IPS DF 6.9 (cell line): ENCODE results near the gene ADGRG4.
"Not testable (repeated sequence)": the region's sequence is repeated elsewhere in the genome, so short reads cannot be mapped to it uniquely, and the experiment has no call there.

ENCODE experiments used
- DNase-seq: peaks from one replicate; pipeline ENCODE4 v3.0.0-alpha.2; 2013; ENCODE audit warnings: low read depth, low spot score
- H3K27ac ChIP-seq: one replicate; pipeline ENCODE4 v1.5.1; 2013; ENCODE audit warnings: low read length, control low read depth
- H3K27me3 ChIP-seq: 2 replicates; pipeline ENCODE4 v1.6.1; 2013; ENCODE audit warnings: mild to moderate bottlenecking, low read length; ENCODE audit not compliant: control insufficient read depth, insufficient read depth
- H3K36me3 ChIP-seq: 2 replicates; pipeline ENCODE4 v1.6.1; 2013; ENCODE audit warnings: low read length; ENCODE audit not compliant: control insufficient read depth, insufficient read depth
- H3K4me1 ChIP-seq: 2 replicates; pipeline ENCODE4 v1.6.1; 2013; ENCODE audit warnings: low read length; ENCODE audit not compliant: control insufficient read depth, insufficient read depth
- H3K4me3 ChIP-seq: 2 replicates; pipeline ENCODE4 v1.5.1; 2013; ENCODE audit warnings: mild to moderate bottlenecking, low read length
- H3K9me3 ChIP-seq: 2 replicates; pipeline ENCODE4 v1.6.1; 2013; ENCODE audit warnings: low read length, inconsistent platforms; ENCODE audit not compliant: control insufficient read depth, insufficient read depth
- WGBS: extraction: QIAGEN DNeasy Blood & Tissue Kit; methylation state at CpG from one replicate; pipeline ENCODE4 v1.1.7; 2013; ENCODE audit warnings: mixed read lengths, missing lambda C conversion rate; ENCODE audit not compliant: insufficient read length, insufficient coverage; 5-methylcytosine and 5-hydroxymethylcytosine counted together

Gene ADGRG4

DNA sequence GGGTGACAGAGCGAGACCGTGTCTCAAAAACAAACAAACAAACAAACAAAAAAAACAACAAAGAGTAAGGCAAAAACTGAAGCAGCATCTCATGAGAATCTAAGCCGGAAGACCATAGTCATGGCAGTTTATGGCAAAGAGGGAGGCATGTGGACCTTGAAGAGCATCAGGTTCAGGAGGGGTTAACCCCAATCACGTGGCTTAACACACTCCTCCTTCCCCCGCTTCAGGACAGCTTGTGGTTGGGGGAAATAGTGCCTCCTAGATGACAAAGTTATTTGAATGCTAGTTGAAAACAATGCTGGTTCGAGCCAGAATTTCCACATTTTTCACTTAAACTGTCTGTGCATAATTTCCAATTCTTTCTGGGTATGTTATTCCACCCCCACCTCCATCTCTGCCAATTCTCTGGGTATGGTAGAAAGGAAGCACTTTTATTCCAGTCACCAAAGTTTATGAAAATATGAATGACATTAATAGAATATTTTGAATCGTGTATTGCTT, 37.9 kb upstream of the ADGRG4 start:
- no peaks in the 10 kb centered on the region for H3K4me1 ChIP-seq
- H3K9me3 ChIP-seq: no peaks in the 10 kb centered on the region
- H3K27me3 ChIP-seq: no peaks in the 10 kb centered on the region
- DNase-seq: no peak
- H3K27ac ChIP-seq: no peak overlapping the region
- no peaks in the 10 kb centered on the region for H3K36me3 ChIP-seq
- no CpG with 5 or more reads among the region's 7 CpGs for WGBS
- no peak overlapping the region for H3K4me3 ChIP-seq

DNA sequence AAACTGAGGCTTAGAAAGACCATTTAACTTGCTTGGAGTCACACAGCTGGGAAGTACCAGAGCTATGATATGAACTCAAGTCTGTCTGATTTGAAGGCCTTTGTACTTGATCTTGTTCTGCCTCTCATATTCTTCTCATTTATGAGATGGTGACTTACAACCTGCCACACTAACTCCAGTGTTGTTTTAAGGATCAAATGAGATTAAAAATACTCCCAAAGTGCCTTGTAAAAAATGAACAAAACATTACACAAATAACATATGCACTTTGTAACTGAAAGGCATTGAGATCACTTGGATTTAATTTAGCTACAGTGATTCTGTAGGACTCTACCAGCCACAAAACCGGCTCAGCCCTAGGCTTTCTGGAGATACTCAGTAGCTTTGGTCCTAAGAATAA, 33.9 kb upstream of the ADGRG4 start:
- Histone ChIP-seq H3K4me1 (no peaks in the 10 kb centered on the region), H3K27ac (no peak overlapping the region), H3K27me3 (no peaks in the 10 kb centered on the region), H3K4me3 (no peak overlapping the region), H3K36me3 (no peaks in the 10 kb centered on the region), H3K9me3 (no peaks in the 10 kb centered on the region)
- DNase-seq: no peak
- WGBS: no CpG with 5 or more reads among the region's 1 CpG

DNA sequence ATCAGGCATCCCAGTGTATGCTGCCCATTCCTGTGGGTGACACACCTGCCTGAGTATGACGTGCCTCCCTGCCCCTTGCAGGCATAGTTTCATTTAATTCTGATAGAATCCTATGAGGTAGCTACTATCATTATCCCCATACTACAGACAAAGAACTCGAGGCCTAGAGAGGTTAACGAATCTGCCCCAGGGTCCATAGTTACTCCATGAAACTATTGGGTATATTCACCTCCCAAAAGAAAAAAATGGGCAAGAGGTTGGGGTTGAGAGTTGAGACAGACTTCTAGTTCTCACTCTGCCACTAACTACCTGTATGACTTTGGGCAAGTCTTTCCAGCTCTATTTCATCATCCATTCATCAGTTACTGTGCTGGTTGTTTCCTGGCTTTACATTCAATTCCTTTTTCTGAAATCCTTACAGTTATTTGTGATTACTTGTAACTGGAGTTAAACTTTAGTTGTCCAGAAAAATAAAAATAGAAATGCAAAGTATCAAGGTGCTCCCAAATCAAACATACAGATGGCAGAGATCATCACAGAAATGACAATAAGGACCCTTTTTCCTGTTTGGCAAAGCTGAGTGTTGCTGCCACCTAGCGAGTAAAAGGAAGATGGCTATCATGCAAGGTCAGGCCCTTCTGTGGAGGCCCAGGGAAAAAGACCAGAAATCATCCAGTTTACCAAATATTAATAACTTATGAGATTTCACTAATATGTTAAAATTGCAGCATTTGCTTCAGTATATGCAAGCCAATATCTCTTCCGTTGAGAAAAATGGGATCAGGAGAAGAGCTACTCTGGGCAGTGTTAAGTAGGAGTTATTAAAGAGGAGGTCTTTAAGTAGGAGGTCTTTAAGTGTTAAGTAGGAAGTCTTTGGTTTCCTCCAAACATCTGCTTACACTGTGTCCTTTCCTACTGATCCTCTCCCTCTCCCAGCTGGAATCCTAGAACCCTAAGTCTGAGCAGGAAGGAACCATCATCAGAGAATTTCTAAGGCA, 32.4 kb upstream of the ADGRG4 start:
- Histone ChIP-seq H3K4me1 (no peaks in the 10 kb centered on the region), H3K4me3 (no peak overlapping the region), H3K9me3 (no peaks in the 10 kb centered on the region), H3K27ac (no peak overlapping the region), H3K36me3 (no peaks in the 10 kb centered on the region), H3K27me3 (no peaks in the 10 kb centered on the region)
- no CpG with 5 or more reads among the region's 5 CpGs for WGBS
- DNase-seq: no peak

DNA sequence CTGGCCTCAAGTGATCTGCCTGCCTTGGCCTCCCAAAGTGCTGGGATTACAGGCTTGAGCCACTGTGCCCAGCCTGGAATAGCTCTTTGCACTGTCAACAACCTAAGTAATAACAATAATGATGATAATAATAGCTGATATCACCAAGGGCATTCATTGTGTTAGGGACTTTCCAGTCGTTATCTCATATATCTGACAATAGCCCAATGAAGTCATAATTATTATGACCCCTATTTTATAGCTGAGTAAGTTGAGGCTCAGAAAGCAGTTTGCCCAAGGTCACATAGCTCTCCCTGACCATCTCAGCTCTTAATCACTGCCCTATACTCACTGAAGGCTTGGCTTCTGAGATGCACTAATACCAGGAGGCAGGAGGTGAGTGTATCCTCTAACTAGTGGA, 30.8 kb upstream of the ADGRG4 start:
- no peaks in the 10 kb centered on the region for H3K4me1 ChIP-seq
- no peaks in the 10 kb centered on the region for H3K9me3 ChIP-seq
- no peak overlapping the region for H3K4me3 ChIP-seq
- WGBS: no CpG with 5 or more reads among the region's 1 CpG
- no peaks in the 10 kb centered on the region for H3K27me3 ChIP-seq
- no peak overlapping the region for H3K27ac ChIP-seq
- no peaks in the 10 kb centered on the region for H3K36me3 ChIP-seq
- DNase-seq: no peak

DNA sequence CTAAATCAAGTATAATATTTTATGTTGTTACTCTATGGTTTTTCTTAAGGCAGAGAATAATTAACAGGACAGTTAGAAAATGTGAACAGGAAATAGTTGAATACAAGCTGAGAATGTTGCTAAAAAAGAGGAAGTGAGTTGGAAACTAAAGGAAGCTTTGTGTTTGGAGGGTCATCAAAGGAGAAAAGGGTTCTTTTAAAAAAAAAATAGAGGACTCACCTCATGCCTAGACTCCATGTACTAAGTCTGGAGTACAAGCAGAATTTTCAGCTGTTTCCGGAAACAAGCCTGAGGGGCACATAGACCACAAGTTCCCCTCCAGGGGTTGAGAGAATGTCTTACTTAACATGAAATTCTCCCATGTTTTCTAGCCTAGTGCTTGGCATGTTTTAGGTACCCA, 29.5 kb upstream of the ADGRG4 start:
- no CpG with 5 or more reads among the region's 1 CpG for WGBS
- no peak for DNase-seq
- no peak overlapping the region for H3K27ac ChIP-seq
- no peaks in the 10 kb centered on the region for H3K9me3 ChIP-seq
- H3K27me3 ChIP-seq: no peaks in the 10 kb centered on the region
- H3K4me3 ChIP-seq: no peak overlapping the region
- H3K36me3 ChIP-seq: no peaks in the 10 kb centered on the region
- no peaks in the 10 kb centered on the region for H3K4me1 ChIP-seq

DNA sequence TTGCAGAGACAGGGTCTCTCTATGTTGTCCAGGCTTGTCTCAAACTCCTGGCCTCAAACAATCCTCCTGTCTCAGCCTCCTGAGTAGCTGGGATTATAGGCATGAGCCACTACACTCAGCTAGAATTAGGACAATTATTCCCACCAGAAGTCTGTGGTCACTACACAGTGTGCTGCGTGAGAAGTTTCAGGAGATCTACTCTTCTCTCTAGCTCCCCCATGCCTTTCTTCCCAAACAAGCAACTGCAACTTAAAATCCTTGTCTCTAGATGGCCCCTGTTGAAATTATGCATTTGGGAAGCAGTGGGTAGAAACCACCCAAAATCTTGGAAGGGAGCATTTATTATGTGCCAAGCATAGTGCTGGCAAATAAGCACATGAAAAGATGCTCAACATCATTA, 28.4 kb upstream of the ADGRG4 start:
- Histone ChIP-seq H3K27ac (no peak overlapping the region), H3K4me3 (no peak overlapping the region), H3K9me3 (no peaks in the 10 kb centered on the region), H3K36me3 (no peaks in the 10 kb centered on the region), H3K4me1 (no peaks in the 10 kb centered on the region), H3K27me3 (no peaks in the 10 kb centered on the region)
- no CpG with 5 or more reads among the region's 1 CpG for WGBS
- DNase-seq: no peak

DNA sequence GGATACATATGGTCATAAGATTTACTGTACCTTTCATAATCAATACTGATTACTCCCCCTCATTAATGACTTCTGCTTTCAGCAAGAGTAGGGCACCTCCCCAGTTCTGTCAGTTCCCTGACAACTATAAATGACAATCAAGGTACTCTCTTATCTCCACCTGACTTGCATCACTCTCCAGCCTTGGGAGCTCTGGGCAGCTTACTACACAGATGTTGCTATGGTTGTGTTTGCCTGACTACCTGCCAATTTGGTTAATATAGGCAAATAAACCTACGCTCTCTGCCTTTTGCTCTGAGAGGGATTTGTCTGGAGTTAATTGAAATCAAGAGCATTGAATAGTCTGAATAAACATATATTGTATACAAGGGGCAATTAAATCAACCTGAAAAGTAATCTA, 26.8 kb upstream of the ADGRG4 start:
- H3K4me1 ChIP-seq: no peaks in the 10 kb centered on the region
- H3K4me3 ChIP-seq: no peak overlapping the region
- no peaks in the 10 kb centered on the region for H3K36me3 ChIP-seq
- WGBS: no CpG with 5 or more reads among the region's 1 CpG
- H3K9me3 ChIP-seq: no peaks in the 10 kb centered on the region
- DNase-seq: no peak
- no peaks in the 10 kb centered on the region for H3K27me3 ChIP-seq
- no peak overlapping the region for H3K27ac ChIP-seq

DNA sequence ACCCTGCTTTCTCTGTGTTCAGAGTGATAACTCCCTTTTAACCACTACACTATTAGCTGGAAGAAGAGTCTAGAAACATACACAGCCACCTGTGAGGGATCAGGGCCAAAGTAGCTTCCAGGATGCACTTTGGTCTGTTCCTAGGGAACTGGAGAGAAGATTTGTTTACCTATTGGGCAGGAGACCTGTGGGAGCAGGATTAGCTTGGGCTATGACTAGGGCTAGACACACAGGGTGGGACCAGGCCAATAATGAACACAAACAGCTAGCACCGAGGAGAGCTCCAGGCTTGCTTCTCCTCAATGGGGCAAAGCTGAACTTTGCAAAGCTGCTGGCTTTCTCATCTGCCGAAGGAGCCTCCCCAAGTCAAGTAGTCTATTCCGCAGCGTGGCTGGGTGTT, 25.2 kb upstream of the ADGRG4 start:
- H3K27ac ChIP-seq: no peak overlapping the region
- no peak overlapping the region for H3K4me3 ChIP-seq
- DNase-seq: no peak
- no peaks in the 10 kb centered on the region for H3K9me3 ChIP-seq
- H3K36me3 ChIP-seq: no peaks in the 10 kb centered on the region
- H3K27me3 ChIP-seq: no peaks in the 10 kb centered on the region
- H3K4me1 ChIP-seq: no peaks in the 10 kb centered on the region
- no CpG with 5 or more reads among the region's 4 CpGs for WGBS

DNA sequence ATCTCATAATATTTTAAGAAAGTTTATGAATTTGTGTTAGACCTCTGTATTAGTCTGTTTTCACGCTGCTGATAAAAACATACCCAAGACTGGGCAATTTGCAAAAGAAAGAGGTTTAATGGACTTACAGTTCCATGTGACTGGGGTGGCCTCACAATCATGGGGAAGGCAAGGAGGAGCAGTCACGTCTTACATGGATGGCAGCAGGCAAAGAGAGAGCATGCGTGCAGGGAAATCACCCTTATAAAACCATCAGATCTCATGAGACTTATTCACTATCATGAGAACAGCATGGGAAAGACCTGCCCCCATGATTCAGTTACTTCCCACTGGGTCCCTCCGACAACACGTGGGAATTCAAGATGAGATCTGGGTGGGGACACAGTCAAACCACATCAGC, 14.4 kb upstream of the ADGRG4 start:
- WGBS: no CpG with 5 or more reads among the region's 5 CpGs
- H3K9me3 ChIP-seq, H3K4me1 ChIP-seq: not testable (repeated sequence)

DNA sequence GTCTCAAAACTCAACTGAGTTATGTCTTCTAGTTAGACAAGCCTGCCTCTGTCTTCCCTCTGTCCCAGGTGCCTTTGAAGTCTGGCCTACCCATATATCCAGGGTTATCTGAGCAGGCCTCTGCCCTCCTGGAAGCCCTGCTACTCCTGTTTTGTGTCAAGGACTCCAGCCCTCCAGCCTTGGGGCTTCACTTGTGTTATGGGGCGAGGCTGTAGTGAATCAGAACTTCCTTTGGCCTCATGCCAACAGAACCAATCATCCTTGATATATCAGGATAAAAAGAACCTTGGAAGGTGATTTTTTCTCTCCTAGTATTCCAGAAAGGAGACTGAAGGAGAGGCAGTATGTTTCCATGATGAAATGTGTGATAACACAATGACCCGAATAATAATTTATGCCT, 8.9 kb upstream of the ADGRG4 start:
- no peaks in the 10 kb centered on the region for H3K4me1 ChIP-seq
- no peak for DNase-seq
- no CpG with 5 or more reads among the region's 2 CpGs for WGBS
- no peak overlapping the region for H3K27ac ChIP-seq
- H3K9me3 ChIP-seq: no peaks in the 10 kb centered on the region
- H3K27me3 ChIP-seq: no peaks in the 10 kb centered on the region
- H3K4me3 ChIP-seq: no peak overlapping the region
- H3K36me3 ChIP-seq: no peaks in the 10 kb centered on the region

More for the DNA sequence above, 14.4 kb upstream of the ADGRG4 start:
- H3K27me3 ChIP-seq, H3K4me3 ChIP-seq, H3K36me3 ChIP-seq, H3K27ac ChIP-seq, DNase-seq: not testable (repeated sequence)

DNA sequence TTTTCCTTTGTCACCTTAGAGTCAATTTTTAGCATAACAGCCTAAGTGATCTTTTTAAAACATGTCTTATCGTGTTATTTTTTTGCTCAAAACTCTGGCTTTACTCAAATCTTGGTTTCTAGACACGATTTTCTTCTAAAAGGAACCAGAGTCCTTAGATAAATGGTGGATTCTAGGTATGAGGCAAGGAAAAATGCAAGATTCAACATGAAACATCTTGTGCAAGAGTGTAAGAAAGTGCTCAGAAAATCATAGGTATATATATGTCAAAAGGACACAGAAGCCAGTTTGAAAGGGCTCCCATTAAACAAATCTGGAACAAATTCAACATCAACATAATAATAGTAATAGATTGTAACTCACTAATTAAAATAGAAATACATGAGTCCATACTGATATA, 8.1 kb upstream of the ADGRG4 start:
- no peaks in the 10 kb centered on the region for H3K36me3 ChIP-seq
- WGBS: no CpG with 5 or more reads among the region's 2 CpGs
- no peak overlapping the region for H3K27ac ChIP-seq
- H3K4me3 ChIP-seq: no peak overlapping the region
- DNase-seq: no peak
- H3K9me3 ChIP-seq: no peaks in the 10 kb centered on the region
- H3K27me3 ChIP-seq: no peaks in the 10 kb centered on the region
- H3K4me1 ChIP-seq: no peaks in the 10 kb centered on the region
